ENCODE data around the gene EDIL3.

DNA sequence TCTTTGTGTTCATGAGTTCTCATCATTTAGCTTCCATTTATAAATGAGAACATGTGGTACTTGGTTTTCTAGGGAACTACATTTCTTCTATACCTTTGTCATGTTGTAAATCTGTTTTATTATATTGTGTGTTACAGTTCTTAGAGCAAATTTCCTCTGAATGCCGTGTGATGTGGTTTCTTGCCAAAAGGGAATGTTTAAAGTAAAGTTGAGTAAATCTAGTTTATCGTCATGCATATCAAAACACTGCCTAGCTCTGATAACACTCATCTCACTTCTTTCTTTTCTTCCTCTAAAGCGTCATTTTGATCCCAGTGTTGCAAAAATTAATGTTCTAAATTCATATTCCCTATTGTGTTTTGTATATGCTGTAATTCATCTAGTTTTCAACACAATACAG, 368.6 kb downstream of the EDIL3 start:
- TF ChIP-seq KMT2B (CRISPR knock-in tag; IDR thresholded peaks at IDR 0.05) (no peak), POLR2A (IDR thresholded peaks at IDR 0.05; ENCODE audit: insufficient read depth in 1 of 2, low read depth in 2 of 2, low read length in 2 of 2) (no peak), ZNF138 (CRISPR knock-in tag; IDR thresholded peaks at IDR 0.05; ENCODE audit: low read depth) (no peak), ZNF629 (CRISPR knock-in tag; conservative IDR thresholded peaks at IDR 0.05) (no peak)

Data from HepG2 (cell line).